Vagina (tissue), 2 donors: ENCODE data around the gene WDR73. TPM values are rescaled to one million over a fixed set of nuclear protein-coding genes. Genes with fewer than 3 reads are reported as not detected.
"Not testable (repeated sequence)": the region's sequence is repeated elsewhere in the genome, so short reads cannot be mapped to it uniquely, and the experiment has no call there.

Source experiments
- DNase-seq, 2 donors: peaks; one replicate each; pipeline ENCODE4 v3.0.0-alpha.2; 2017; ENCODE audit errors: extremely low spot score in 2 of 2
- H3K27ac ChIP-seq: fragments of 200-600 bp; sonication (generic); one replicate; pipeline ENCODE4 v1.5.1; 2019
- H3K27me3 ChIP-seq: fragments of 200-600 bp; sonication (generic); one replicate; pipeline ENCODE4 v1.5.1; 2019
- H3K36me3 ChIP-seq, 2 donors: fragments of 200-600 bp; sonication (generic); one replicate each; pipeline ENCODE4 v1.5.1; 2017 to 2019
- H3K4me1 ChIP-seq: fragments of 200-600 bp; sonication (generic); one replicate; pipeline ENCODE4 v1.5.1; 2019
- H3K4me3 ChIP-seq, 2 donors: fragments of 200-600 bp; sonication (generic); 1 replicate in 1 of 2; 2 replicates in 1 of 2; pipeline ENCODE4 v1.5.1; 2016 to 2019
- H3K9me3 ChIP-seq: fragments of 200-600 bp; sonication (generic); one replicate; pipeline ENCODE4 v1.5.1; 2019
- POLR2A ChIP-seq, 2 donors: fragments of 450-650 bp; IDR thresholded peaks; one replicate each; pipeline ENCODE4 v1.6.1; 2017; ENCODE audit warnings: antibody characterized with exemption in 2 of 2, mild to moderate bottlenecking in 2 of 2, moderate library complexity in 2 of 2
- POLR2AphosphoS5 ChIP-seq, 2 donors: sonication (generic); formaldehyde crosslinking; IDR thresholded peaks; one replicate each; pipeline ENCODE4 v1.9.0; 2017; ENCODE audit warnings: antibody characterized with exemption in 2 of 2, mild to moderate bottlenecking in 2 of 2, low read depth in 1 of 2; ENCODE audit not compliant: insufficient read depth in 1 of 2
- intact Hi-C: fragments of 100-400 bp; cut with DNase I; formaldehyde crosslinking; loops from one replicate; pipeline ENCODE4 v1.15.1; 2023
- total RNA-seq: library from RNA; depleted of rRNA; stranded (reverse); fragments of >200 nt; gene quantifications from one replicate; pipeline ENCODE4 v1.2.3, GENCODE V29; 2016
- TF ChIP-seq, protein P1 (sequence below), 3 experiments: fragments of 450-650 bp in 2 of 3; fragments of 200-600 bp in 1 of 3; sonication (generic) in 1 of 3; IDR thresholded peaks; one replicate each; pipeline ENCODE4 v1.5.1; 2017 to 2019; ENCODE audit warnings: antibody characterized with exemption in 3 of 3, mild to moderate bottlenecking in 2 of 3, moderate library complexity in 2 of 3

The WDR73 gene
- total RNA-seq, 1 donor from 2014 or later = 24.1 TPM

DNA sequence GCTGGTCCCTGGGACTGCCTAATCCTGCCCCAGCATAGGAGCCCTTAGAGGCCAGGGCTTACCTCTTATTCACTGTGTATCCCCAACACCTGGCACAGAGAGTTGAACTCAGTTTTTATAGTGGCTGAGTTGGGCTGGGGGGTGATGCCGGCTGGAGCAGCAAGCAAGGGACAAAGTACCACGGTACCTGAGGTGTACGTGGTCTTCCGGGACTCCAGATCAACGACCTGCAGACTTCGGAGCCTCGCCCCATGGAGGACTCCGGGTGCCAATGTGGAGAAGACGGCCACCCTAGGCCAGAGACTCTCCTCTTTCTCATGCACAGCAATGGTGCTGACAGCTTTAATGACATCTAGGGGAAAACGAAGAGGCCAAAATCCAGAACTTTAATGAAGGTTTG, 8.1 kb downstream of the WDR73 start:
- TF ChIP-seq, protein P1, sequence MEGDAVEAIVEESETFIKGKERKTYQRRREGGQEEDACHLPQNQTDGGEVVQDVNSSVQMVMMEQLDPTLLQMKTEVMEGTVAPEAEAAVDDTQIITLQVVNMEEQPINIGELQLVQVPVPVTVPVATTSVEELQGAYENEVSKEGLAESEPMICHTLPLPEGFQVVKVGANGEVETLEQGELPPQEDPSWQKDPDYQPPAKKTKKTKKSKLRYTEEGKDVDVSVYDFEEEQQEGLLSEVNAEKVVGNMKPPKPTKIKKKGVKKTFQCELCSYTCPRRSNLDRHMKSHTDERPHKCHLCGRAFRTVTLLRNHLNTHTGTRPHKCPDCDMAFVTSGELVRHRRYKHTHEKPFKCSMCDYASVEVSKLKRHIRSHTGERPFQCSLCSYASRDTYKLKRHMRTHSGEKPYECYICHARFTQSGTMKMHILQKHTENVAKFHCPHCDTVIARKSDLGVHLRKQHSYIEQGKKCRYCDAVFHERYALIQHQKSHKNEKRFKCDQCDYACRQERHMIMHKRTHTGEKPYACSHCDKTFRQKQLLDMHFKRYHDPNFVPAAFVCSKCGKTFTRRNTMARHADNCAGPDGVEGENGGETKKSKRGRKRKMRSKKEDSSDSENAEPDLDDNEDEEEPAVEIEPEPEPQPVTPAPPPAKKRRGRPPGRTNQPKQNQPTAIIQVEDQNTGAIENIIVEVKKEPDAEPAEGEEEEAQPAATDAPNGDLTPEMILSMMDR (IDR thresholded peaks at IDR 0.05) = no peak
- TF ChIP-seq POLR2A (IDR thresholded peaks at IDR 0.05) (no peak), POLR2AphosphoS5 (IDR thresholded peaks at IDR 0.05; ENCODE audit: insufficient read depth in 1 of 2, low read depth in 1 of 2) (no peak)
- intact Hi-C loops = no loop called here
- H3K4me1 ChIP-seq = no peaks in the 10 kb centered on the region

DNA sequence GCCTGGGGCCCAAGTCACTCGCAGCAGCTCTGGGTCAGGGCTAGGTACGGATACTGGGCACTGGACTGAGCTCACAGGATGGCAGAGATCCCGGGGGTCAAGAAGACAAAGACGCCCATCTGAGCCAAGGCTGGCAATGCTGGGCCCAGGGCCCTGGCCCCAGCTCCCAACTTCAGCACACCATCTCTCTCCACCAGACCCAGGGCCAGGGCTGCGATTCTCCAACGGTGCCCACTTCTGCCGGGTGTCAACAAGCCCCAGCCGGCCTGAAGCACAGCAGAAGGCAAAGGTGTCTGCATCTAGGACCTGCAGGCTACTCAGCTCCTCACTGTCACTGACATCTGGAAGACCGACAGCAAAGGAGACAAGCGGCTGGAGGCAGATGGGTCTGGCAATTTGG, 8.6 kb downstream of the WDR73 start:
- H3K4me1 ChIP-seq = no peaks in the 10 kb centered on the region
- H3K4me3 ChIP-seq = no peak overlapping the region
- intact Hi-C loops = no loop called here
- H3K27me3 ChIP-seq = no peaks in the 10 kb centered on the region
- peaks cover 0 to 91% of the 10 kb centered on the region in 2 donors for H3K36me3 ChIP-seq
- TF ChIP-seq, protein P1 (IDR thresholded peaks at IDR 0.05) = no peak
- TF ChIP-seq POLR2A (IDR thresholded peaks at IDR 0.05) = no peak
- H3K27ac ChIP-seq = no peak overlapping the region
- H3K9me3 ChIP-seq = no peaks in the 10 kb centered on the region
- DNase-seq = no peak

More for the DNA sequence above, 8.1 kb downstream of the WDR73 start:
- no peak overlapping the region for H3K27ac ChIP-seq
- no peaks in the 10 kb centered on the region for H3K27me3 ChIP-seq
- no peak overlapping the region for H3K4me3 ChIP-seq
- no peaks in the 10 kb centered on the region for H3K9me3 ChIP-seq
- H3K36me3 ChIP-seq = peaks cover 0 to 86% of the 10 kb centered on the region in 2 donors
- DNase-seq = no peak

DNA sequence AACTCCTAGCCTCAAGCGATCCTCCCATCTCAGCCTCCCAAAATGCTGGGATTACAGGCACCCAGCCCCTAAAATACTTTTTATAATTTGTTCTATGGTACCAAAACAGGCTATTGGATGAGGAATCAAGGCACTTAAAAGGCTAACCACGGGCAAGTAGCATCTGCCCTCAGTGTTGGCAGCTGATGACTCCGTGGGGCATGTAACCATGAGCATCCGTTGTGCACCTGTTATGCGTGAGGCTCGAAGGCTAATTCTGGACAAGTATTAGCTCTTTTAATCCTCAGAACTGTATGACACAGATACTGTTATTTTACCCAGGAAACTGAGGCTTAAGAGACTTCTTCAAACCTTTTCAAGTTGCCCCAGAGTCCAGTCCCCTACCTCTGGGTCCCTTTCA, 10.2 kb downstream of the WDR73 start:
- DNase-seq = no peak
- H3K4me1 ChIP-seq = no peaks in the 10 kb centered on the region
- H3K36me3 ChIP-seq = peaks cover 0 to 97% of the 10 kb centered on the region in 2 donors
- intact Hi-C loops = no loop called here
- H3K4me3 ChIP-seq = no peak overlapping the region
- H3K9me3 ChIP-seq = no peaks in the 10 kb centered on the region
- H3K27ac ChIP-seq = no peak overlapping the region
- H3K27me3 ChIP-seq = no peaks in the 10 kb centered on the region
- TF ChIP-seq POLR2AphosphoS5 (IDR thresholded peaks at IDR 0.05; ENCODE audit: insufficient read depth in 1 of 2, low read depth in 1 of 2) (no peak), POLR2A (IDR thresholded peaks at IDR 0.05) (no peak)
- TF ChIP-seq, protein P1 (IDR thresholded peaks at IDR 0.05) = no peak

DNA sequence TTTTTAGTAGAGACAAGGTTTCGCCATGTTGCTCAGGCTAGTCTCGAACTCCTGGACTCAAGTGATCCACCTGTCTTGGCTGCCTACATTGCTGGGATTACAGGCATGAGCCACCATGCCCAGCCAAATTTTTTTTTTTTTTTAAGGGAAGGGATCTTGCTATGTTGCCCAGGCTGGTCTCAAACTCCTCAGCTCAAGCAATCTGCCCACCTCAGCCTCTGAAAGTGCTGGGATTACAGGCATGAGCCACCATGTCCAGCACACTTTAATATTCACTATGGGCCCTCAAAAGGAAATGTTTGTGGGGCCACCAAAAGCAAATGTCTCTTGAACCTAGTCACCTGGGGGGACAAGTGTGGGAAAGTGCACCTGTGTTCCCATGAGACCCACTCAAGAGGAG, 11.4 kb downstream of the WDR73 start:
- intact Hi-C loops, DNase-seq: not testable (repeated sequence)

DNA sequence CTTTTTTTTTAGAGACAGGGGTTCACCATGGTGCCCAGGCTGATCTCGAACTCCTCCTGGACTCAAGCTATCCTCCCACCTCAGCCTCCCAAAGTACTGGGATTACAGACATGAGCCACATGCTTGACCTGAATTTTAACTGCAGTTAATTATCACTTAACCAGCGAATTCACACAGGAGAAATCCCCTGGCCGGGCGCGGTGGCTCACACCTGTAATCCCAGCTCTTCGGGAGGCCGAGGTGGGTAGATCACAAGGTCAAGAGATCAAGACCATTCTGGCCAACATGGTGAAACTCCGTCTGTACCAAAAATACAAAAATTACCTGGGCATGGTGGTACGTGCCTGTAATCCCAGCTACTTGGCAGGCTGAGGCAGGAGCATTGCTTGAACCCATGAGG, 12.2 kb downstream of the WDR73 start:
- H3K4me3 ChIP-seq, DNase-seq, H3K4me1 ChIP-seq, H3K27ac ChIP-seq, intact Hi-C loops, H3K27me3 ChIP-seq, H3K9me3 ChIP-seq: not testable (repeated sequence)
- H3K36me3 ChIP-seq = peaks cover 0 to 89% of the 10 kb centered on the region in 2 donors

More for the DNA sequence above, 11.4 kb downstream of the WDR73 start:
- H3K4me3 ChIP-seq, H3K27me3 ChIP-seq, H3K9me3 ChIP-seq, H3K27ac ChIP-seq, H3K4me1 ChIP-seq: not testable (repeated sequence)
- H3K36me3 ChIP-seq = peaks cover 0 to 91% of the 10 kb centered on the region in 2 donors

DNA sequence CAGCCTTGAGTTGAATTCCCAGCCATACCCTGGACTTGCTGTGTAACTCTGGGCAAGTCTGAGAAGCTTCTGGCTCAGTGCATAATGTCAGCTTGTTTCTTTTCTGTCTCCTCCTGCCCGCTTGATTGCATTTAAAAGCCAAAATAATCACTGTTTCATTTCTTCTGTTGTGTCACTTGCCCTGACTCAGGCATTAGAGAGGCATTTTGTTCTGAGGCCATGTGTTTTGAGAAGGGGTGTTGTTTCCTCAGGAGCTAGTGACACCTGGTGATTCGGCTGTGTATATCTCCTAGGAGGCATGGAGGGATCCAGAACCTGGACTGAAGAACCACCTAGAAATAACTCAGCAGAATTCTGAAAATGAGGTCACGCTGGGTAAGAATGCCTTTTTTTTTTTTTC, 16.0 kb downstream of the WDR73 start:
- DNase-seq = no peak
- intact Hi-C loops = no loop called here
- TF ChIP-seq, protein P1 (IDR thresholded peaks at IDR 0.05) = no peak
- no peak overlapping the region for H3K27ac ChIP-seq
- no peaks in the 10 kb centered on the region for H3K27me3 ChIP-seq
- H3K4me3 ChIP-seq = no peak overlapping the region
- peaks cover 15% of the 10 kb centered on the region for H3K4me1 ChIP-seq
- H3K9me3 ChIP-seq = no peaks in the 10 kb centered on the region
- peaks cover 0 to 58% of the 10 kb centered on the region in 2 donors for H3K36me3 ChIP-seq
